DOHH2 (cell line): ENCODE measurements around the gene LRRC61.

ENCODE experiments used
- H3F3A ChIP-seq: fragments of 200-600 bp; sonication (generic), shearing (Covaris generic); 2 replicates; pipeline ENCODE4 v1.6.0; 2016; ENCODE audit warnings: antibody characterized with exemption, mild to moderate bottlenecking; ENCODE audit not compliant: control insufficient read depth, insufficient read depth
- H3K27ac ChIP-seq: fragments of 200-600 bp; sonication (generic); 2 replicates; pipeline ENCODE4 v1.5.1; 2014; ENCODE audit warnings: low read depth, mild to moderate bottlenecking, low read length, moderate library complexity
- H3K27me3 ChIP-seq: fragments of 200-600 bp; sonication (generic); 2 replicates; pipeline ENCODE4 v1.6.1; 2014; ENCODE audit warnings: mild to moderate bottlenecking, low read length, mixed read lengths; ENCODE audit not compliant: control insufficient read depth
- H3K36me3 ChIP-seq: fragments of 200-600 bp; sonication (generic); 2 replicates; pipeline ENCODE4 v1.6.1; 2014; ENCODE audit warnings: mild to moderate bottlenecking, low read length, moderate library complexity, mixed read lengths; ENCODE audit not compliant: control insufficient read depth
- H3K4me1 ChIP-seq: fragments of 200-600 bp; sonication (generic); 2 replicates; pipeline ENCODE4 v1.6.1; 2014; ENCODE audit warnings: mild to moderate bottlenecking, low read length, mixed read lengths; ENCODE audit not compliant: control insufficient read depth
- H3K4me2 ChIP-seq: fragments of 200-600 bp; sonication (generic); 2 replicates; pipeline ENCODE4 v1.6.0; 2014; ENCODE audit warnings: mild to moderate bottlenecking, low read length, moderate library complexity
- H3K4me3 ChIP-seq: fragments of 200-600 bp; sonication (generic); 2 replicates; pipeline ENCODE4 v1.5.1; 2014; ENCODE audit warnings: mild to moderate bottlenecking, low read length, mixed read lengths
- H3K79me2 ChIP-seq: fragments of 200-600 bp; sonication (generic); 2 replicates; pipeline ENCODE4 v1.6.1; 2014; ENCODE audit warnings: mild to moderate bottlenecking, low read length, mixed read lengths; ENCODE audit not compliant: control insufficient read depth
- H3K9me2 ChIP-seq: fragments of 200-600 bp; sonication (generic); replicated peaks from 2 replicates; pipeline ENCODE4 v1.6.1; 2014; ENCODE audit warnings: mild to moderate bottlenecking, low read length, mixed read lengths; ENCODE audit not compliant: control insufficient read depth
- H3K9me3 ChIP-seq: fragments of 200-600 bp; sonication (generic); 2 replicates; pipeline ENCODE4 v1.6.1; 2014; ENCODE audit warnings: antibody characterized with exemption, low read length, mixed read lengths; ENCODE audit not compliant: control insufficient read depth, insufficient read depth
- H4K20me1 ChIP-seq: fragments of 200-600 bp; sonication (generic); 2 replicates; pipeline ENCODE4 v1.6.0; 2014; ENCODE audit warnings: low read depth, mild to moderate bottlenecking, antibody characterized with exemption, low read length, moderate library complexity; ENCODE audit not compliant: control insufficient read depth, insufficient read depth
- EZH2phosphoT487 ChIP-seq: fragments of 200-600 bp; sonication (generic); IDR thresholded peaks from 2 replicates; pipeline ENCODE4 v1.6.1; 2017; ENCODE audit warnings: borderline replicate concordance, mild to moderate bottlenecking, antibody characterized with exemption, low read length, moderate library complexity, mixed read lengths
- TF ChIP-seq, protein P1 (sequence below): fragments of 200-600 bp; sonication (generic); IDR thresholded peaks from one replicate; pipeline ENCODE4 v1.5.1; 2014; ENCODE audit warnings: antibody characterized with exemption, mild to moderate bottlenecking, low read depth, low read length; ENCODE audit not compliant: poor library complexity, severe bottlenecking

Gene LRRC61

GRCh38 chr7:150358988-150359621, 36.0 kb downstream of the LRRC61 start:
- H3K4me2 ChIP-seq, result no peak overlapping the region
- no peak overlapping the region for H3K4me3 ChIP-seq
- H3K9me2 ChIP-seq, result no peaks in the 10 kb centered on the region
- H3K27me3 ChIP-seq, result no peaks in the 10 kb centered on the region
- peaks cover 65% of the 10 kb centered on the region for H3K4me1 ChIP-seq
- TF ChIP-seq, protein P1, sequence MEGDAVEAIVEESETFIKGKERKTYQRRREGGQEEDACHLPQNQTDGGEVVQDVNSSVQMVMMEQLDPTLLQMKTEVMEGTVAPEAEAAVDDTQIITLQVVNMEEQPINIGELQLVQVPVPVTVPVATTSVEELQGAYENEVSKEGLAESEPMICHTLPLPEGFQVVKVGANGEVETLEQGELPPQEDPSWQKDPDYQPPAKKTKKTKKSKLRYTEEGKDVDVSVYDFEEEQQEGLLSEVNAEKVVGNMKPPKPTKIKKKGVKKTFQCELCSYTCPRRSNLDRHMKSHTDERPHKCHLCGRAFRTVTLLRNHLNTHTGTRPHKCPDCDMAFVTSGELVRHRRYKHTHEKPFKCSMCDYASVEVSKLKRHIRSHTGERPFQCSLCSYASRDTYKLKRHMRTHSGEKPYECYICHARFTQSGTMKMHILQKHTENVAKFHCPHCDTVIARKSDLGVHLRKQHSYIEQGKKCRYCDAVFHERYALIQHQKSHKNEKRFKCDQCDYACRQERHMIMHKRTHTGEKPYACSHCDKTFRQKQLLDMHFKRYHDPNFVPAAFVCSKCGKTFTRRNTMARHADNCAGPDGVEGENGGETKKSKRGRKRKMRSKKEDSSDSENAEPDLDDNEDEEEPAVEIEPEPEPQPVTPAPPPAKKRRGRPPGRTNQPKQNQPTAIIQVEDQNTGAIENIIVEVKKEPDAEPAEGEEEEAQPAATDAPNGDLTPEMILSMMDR, result no peak
- no peak for TF ChIP-seq EZH2phosphoT487
- no peaks in the 10 kb centered on the region for H3K9me3 ChIP-seq
- no peak overlapping the region for H3K27ac ChIP-seq
- H3K36me3 ChIP-seq, result no peaks in the 10 kb centered on the region
- no peaks in the 10 kb centered on the region for H4K20me1 ChIP-seq
- peaks cover 20% of the 10 kb centered on the region for H3F3A ChIP-seq
- no peaks in the 10 kb centered on the region for H3K79me2 ChIP-seq

DNA sequence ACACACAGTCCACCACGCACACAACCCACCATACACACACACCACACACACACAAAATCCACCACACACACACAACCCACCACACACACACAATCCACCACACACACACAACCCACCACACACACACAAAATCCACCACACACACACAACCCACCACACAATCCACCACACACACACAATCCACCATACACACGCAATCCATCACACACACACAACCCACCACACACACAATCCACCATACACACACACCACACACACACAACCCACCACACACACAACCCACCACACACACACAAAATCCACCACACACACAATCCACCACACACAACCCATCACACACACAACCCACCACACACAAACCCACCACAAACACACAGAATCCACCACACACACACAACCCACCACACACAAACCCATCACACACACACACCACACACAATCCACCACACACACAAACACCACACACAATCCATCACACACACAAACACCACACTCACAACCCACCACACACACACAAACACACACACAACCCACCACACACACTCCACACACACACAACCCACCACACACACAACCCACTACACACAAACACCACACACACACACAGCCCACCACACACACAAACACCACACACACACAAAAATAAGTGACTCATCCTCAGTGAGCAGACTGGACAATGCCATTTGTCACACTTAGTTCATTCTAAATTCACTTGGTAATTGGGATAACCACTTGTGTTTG, 36.6 kb downstream of the LRRC61 start:
- Histone ChIP-seq H3K4me3 (no peak overlapping the region), H3K27me3 (no peaks in the 10 kb centered on the region), H3K79me2 (no peaks in the 10 kb centered on the region), H3F3A (peaks cover 25% of the 10 kb centered on the region), H3K36me3 (no peaks in the 10 kb centered on the region), H4K20me1 (no peaks in the 10 kb centered on the region), H3K4me1 (peaks cover 71% of the 10 kb centered on the region), H3K9me3 (no peaks in the 10 kb centered on the region), H3K4me2 (no peak overlapping the region), H3K9me2 (no peaks in the 10 kb centered on the region), H3K27ac (no peak overlapping the region)
- TF ChIP-seq, protein P1, result no peak
- no peak for TF ChIP-seq EZH2phosphoT487

DNA sequence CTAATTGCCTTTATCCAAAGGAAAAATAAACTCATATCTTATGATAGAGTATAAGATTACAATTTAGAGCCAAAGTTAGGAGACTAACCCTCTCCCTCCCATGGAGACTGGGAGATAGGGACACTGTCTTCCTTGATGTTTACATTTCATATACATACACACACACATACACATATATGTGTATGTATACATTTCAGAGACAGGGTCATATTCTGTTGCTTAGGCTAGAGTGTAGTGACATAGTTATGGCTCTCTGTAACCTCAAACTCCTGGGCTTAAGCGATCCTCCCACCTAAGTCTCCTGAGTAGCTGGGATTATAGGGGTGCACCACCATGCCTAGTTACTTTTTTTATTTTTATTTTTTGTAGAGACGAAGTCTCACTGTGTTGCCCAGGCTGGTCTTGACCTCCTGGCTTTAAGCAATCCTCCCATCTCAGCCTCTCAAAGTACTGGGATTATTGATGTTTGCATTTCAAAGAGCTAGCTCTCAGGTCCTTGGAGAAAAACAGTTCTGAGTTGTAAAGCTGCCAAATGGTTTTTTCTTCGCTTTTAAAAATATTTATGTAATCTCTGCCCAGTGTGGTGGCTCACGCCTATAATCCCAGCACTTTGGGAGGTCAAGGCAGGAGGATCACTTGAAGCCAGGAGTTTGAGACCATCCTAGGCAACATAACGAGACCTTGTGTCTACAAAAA, 37.4 kb downstream of the LRRC61 start:
- Histone ChIP-seq H3K4me1 (peaks cover 71% of the 10 kb centered on the region), H3K36me3 (no peaks in the 10 kb centered on the region), H3K79me2 (no peaks in the 10 kb centered on the region), H3K27me3 (no peaks in the 10 kb centered on the region), H3K4me3 (no peak overlapping the region), H3F3A (peaks cover 27% of the 10 kb centered on the region), H3K9me2 (no peaks in the 10 kb centered on the region), H4K20me1 (no peaks in the 10 kb centered on the region), H3K4me2 (no peak overlapping the region), H3K27ac (no peak overlapping the region), H3K9me3 (no peaks in the 10 kb centered on the region)
- TF ChIP-seq EZH2phosphoT487, result no peak
- TF ChIP-seq, protein P1, result no peak
